Loucy (cell line): ENCODE measurements around the gene SDR42E2.

ENCODE experiments used
- H2AFZ ChIP-seq: fragments of 200-600 bp; sonication (generic); 2 replicates; pipeline ENCODE4 v1.6.0; 2016; ENCODE audit warnings: antibody characterized with exemption, mild to moderate bottlenecking, low read length, moderate library complexity
- H3F3A ChIP-seq: fragments of 200-600 bp; 2 replicates; pipeline ENCODE4 v1.6.0; 2016; ENCODE audit warnings: antibody characterized with exemption, low read depth, mild to moderate bottlenecking
- H3K27me3 ChIP-seq: fragments of 200-600 bp; sonication (generic); 2 replicates; pipeline ENCODE4 v1.6.1; 2014; ENCODE audit warnings: low read length, mild to moderate bottlenecking; ENCODE audit not compliant: insufficient read depth, poor library complexity, severe bottlenecking
- H3K36me3 ChIP-seq: fragments of 200-600 bp; sonication (generic); 2 replicates; pipeline ENCODE4 v1.6.1; 2016; ENCODE audit warnings: low read length; ENCODE audit not compliant: insufficient read depth
- H3K4me1 ChIP-seq: fragments of 200-600 bp; sonication (generic); 2 replicates; pipeline ENCODE4 v1.5.1; 2014; ENCODE audit warnings: low read length, mild to moderate bottlenecking; ENCODE audit not compliant: insufficient read depth, poor library complexity, severe bottlenecking
- H3K4me2 ChIP-seq: fragments of 200-600 bp; sonication (generic); 2 replicates; pipeline ENCODE4 v1.6.0; 2014; ENCODE audit warnings: antibody characterized with exemption, low read length, low read depth, mild to moderate bottlenecking; ENCODE audit not compliant: poor library complexity, severe bottlenecking
- H3K4me3 ChIP-seq: fragments of 200-600 bp; sonication (generic); 2 replicates; pipeline ENCODE4 v1.5.1; 2014; ENCODE audit warnings: low read length, mild to moderate bottlenecking, mixed read lengths; ENCODE audit not compliant: poor library complexity, severe bottlenecking
- H3K79me2 ChIP-seq: fragments of 200-600 bp; sonication (generic); 2 replicates; pipeline ENCODE4 v1.6.1; 2014; ENCODE audit warnings: low read length; ENCODE audit not compliant: insufficient read depth
- H3K9ac ChIP-seq: fragments of 200-600 bp; sonication (generic); 2 replicates; pipeline ENCODE4 v1.6.0; 2014; ENCODE audit warnings: mild to moderate bottlenecking, low read depth, low read length, moderate library complexity; ENCODE audit not compliant: poor library complexity, severe bottlenecking
- H3K9me2 ChIP-seq: fragments of 200-600 bp; sonication (generic); replicated peaks from 2 replicates; pipeline ENCODE4 v1.6.1; 2016; ENCODE audit warnings: low read depth, low read length, mixed read lengths
- H3K9me3 ChIP-seq: fragments of 200-600 bp; sonication (generic); 2 replicates; pipeline ENCODE4 v1.6.1; 2014; ENCODE audit warnings: mild to moderate bottlenecking, antibody characterized with exemption, low read length, low read depth; ENCODE audit not compliant: insufficient read depth
- H4K20me1 ChIP-seq: fragments of 200-600 bp; sonication (generic); 2 replicates; pipeline ENCODE4 v1.6.0; 2014; ENCODE audit warnings: antibody characterized with exemption, low read length, mild to moderate bottlenecking; ENCODE audit not compliant: insufficient read depth, poor library complexity, severe bottlenecking
- CTCF ChIP-seq: fragments of 200-600 bp; sonication (generic); conservative IDR thresholded peaks from 2 replicates; pipeline ENCODE4 v1.5.1; 2014; ENCODE audit warnings: mild to moderate bottlenecking, antibody characterized with exemption, low read length
- EZH2phosphoT487 ChIP-seq: fragments of 200-600 bp; IDR thresholded peaks from 2 replicates; pipeline ENCODE4 v1.6.1; 2018; ENCODE audit warnings: antibody characterized with exemption, mild to moderate bottlenecking, moderate library complexity, borderline replicate concordance

SDR42E2 gene

GRCh38 chr16:22220714-22221113 is 58.4 kb downstream of the SDR42E2 start:
- Histone ChIP-seq H3K27me3 (no peaks in the 10 kb centered on the region), H4K20me1 (no peaks in the 10 kb centered on the region), H3K4me2 (no peak overlapping the region), H3K4me1 (peaks cover 6% of the 10 kb centered on the region), H3K9me3 (no peaks in the 10 kb centered on the region), H3F3A (no peaks in the 10 kb centered on the region; the same call in 1 of the 2 replicates), H3K4me3 (no peak overlapping the region), H3K36me3 (peaks cover 2% of the 10 kb centered on the region; the same call in 1 of the 2 replicates), H3K9ac (no peak overlapping the region), H3K9me2 (no peaks in the 10 kb centered on the region), H3K79me2 (peaks cover 35% of the 10 kb centered on the region), H2AFZ (no peak overlapping the region)
- no peak for TF ChIP-seq CTCF

GRCh38 chr16:22222006-22222405 is 59.7 kb downstream of the SDR42E2 start:
- Histone ChIP-seq H3K4me2 (no peak overlapping the region), H2AFZ (no peak overlapping the region), H3K4me3 (no peak overlapping the region), H3K36me3 (peaks cover 12% of the 10 kb centered on the region; the same call in 1 of the 2 replicates), H3K27me3 (no peaks in the 10 kb centered on the region), H3K79me2 (peaks cover 32% of the 10 kb centered on the region), H3K9ac (no peak overlapping the region), H4K20me1 (no peaks in the 10 kb centered on the region), H3K4me1 (no peaks in the 10 kb centered on the region), H3F3A (no peaks in the 10 kb centered on the region), H3K9me3 (no peaks in the 10 kb centered on the region), H3K9me2 (no peaks in the 10 kb centered on the region)
- TF ChIP-seq EZH2phosphoT487 (no peak), CTCF (no peak)

- Histone ChIP-seq H3K4me3 (no peak overlapping the region), H3K4me2 (no peak overlapping the region), H2AFZ (no peak overlapping the region), H3K36me3 (peaks cover 12% of the 10 kb centered on the region; the same call in 1 of the 2 replicates), H3F3A (no peaks in the 10 kb centered on the region), H3K27me3 (no peaks in the 10 kb centered on the region), H4K20me1 (no peaks in the 10 kb centered on the region), H3K9ac (no peak overlapping the region), H3K4me1 (no peaks in the 10 kb centered on the region), H3K9me2 (no peaks in the 10 kb centered on the region), H3K79me2 (peaks cover 29% of the 10 kb centered on the region), H3K9me3 (no peaks in the 10 kb centered on the region)
- TF ChIP-seq CTCF: peak; percentile 38; the same call in 1 of the 2 replicates
- TF ChIP-seq EZH2phosphoT487: no peak
Observed at GRCh38 chr16:22222998-22223397, 60.7 kb downstream of the SDR42E2 start.
